HG02623 (cell line): ENCODE results near the gene EBF4.
"Not testable (repeated sequence)": the region's sequence is repeated elsewhere in the genome, so short reads cannot be mapped to it uniquely, and the experiment has no call there.

Experiments
- ATAC-seq: cut with Tn5 transposase; IDR thresholded peaks from one replicate; pipeline ENCODE4 v1.9.1; 2021; ENCODE audit warnings: moderate library complexity; ENCODE audit not compliant: unreplicated experiment

Gene EBF4

DNA sequence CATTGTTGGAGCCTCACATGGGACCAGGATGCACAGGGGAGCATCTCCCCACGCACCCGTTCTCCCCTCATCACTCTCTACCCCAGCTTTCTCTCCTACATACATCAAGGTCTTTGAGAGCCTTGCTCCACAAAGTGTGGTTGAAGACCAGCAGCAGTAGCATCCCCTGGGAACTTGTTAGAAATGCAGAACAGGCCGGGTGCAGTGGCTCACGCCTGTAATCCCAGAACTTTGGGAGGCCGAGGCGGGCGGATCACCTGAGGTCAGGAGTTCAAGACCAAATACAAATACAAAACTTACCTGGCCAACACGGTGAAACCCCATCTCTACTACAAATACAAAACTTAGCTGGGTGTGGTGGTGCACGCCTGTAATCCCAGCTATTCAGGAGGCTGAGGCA lies 115.3 kb downstream of the EBF4 start:
- ATAC-seq = not testable (repeated sequence)

GRCh38 chr20:2809690-2810089 lies 117.1 kb downstream of the EBF4 start:
- no peak for ATAC-seq
